Hepatocyte (in vitro differentiated cells): ENCODE results near the gene PPM1F.

ENCODE experiments used
- EZH2 ChIP-seq: fragments of 200-600 bp; sonication (generic); IDR thresholded peaks from 2 replicates; pipeline ENCODE4 v1.6.1; 2016; ENCODE audit warnings: antibody characterized with exemption, mild to moderate bottlenecking, borderline replicate concordance
- EZH2phosphoT487 ChIP-seq: fragments of 200-600 bp; sonication (generic); IDR thresholded peaks from one replicate; pipeline ENCODE4 v1.6.1; 2018; ENCODE audit warnings: antibody characterized with exemption, mild to moderate bottlenecking, low read depth, moderate library complexity; ENCODE audit not compliant: unreplicated experiment, severe bottlenecking
- TF ChIP-seq, protein P1 (sequence below): fragments of 200-600 bp; sonication (generic); IDR thresholded peaks from 2 replicates; pipeline ENCODE4 v1.5.1; 2016; ENCODE audit warnings: antibody characterized with exemption, mild to moderate bottlenecking; ENCODE audit not compliant: poor library complexity

DNA sequence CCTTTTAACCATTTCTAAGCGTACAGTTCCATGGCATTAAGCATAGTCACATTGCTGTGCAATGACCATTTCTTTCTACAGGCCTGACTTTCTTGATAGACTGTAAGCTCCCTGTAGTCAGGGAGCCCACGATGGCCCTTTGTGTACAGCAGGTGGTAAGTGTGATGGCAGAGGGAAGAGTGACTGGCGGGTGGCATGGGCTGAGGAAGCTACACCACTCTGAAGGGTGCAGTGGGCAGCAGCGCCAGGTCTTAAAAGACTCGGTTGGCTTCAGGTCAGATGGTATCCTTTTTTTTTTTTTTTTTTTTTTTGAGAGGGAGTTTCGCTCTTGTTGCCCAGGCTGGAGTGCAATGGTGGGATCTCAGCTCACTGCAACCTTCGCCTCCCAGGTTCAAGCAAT is 1.6 kb downstream of the PPM1F start:
- TF ChIP-seq, protein P1, sequence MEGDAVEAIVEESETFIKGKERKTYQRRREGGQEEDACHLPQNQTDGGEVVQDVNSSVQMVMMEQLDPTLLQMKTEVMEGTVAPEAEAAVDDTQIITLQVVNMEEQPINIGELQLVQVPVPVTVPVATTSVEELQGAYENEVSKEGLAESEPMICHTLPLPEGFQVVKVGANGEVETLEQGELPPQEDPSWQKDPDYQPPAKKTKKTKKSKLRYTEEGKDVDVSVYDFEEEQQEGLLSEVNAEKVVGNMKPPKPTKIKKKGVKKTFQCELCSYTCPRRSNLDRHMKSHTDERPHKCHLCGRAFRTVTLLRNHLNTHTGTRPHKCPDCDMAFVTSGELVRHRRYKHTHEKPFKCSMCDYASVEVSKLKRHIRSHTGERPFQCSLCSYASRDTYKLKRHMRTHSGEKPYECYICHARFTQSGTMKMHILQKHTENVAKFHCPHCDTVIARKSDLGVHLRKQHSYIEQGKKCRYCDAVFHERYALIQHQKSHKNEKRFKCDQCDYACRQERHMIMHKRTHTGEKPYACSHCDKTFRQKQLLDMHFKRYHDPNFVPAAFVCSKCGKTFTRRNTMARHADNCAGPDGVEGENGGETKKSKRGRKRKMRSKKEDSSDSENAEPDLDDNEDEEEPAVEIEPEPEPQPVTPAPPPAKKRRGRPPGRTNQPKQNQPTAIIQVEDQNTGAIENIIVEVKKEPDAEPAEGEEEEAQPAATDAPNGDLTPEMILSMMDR: no peak
- TF ChIP-seq EZH2 (no peak), EZH2phosphoT487 (no peak)
